Parathyroid adenoma (tissue), 2 donors: ENCODE results near the gene MAN1A1.

Experiments
- H2AFZ ChIP-seq: fragments of 300-600 bp; sonication (generic); one replicate; pipeline ENCODE4 v1.7.0; 2017; ENCODE audit warnings: antibody characterized with exemption, mild to moderate bottlenecking
- H3K27ac ChIP-seq: fragments of 300-600 bp; sonication (generic); one replicate; pipeline ENCODE4 v1.7.0; 2017
- H3K27me3 ChIP-seq: fragments of 300-600 bp; sonication (generic); one replicate; pipeline ENCODE4 v1.7.0; 2017; ENCODE audit warnings: low read length; ENCODE audit not compliant: control insufficient read depth, insufficient read depth
- H3K36me3 ChIP-seq: fragments of 300-600 bp; sonication (generic); one replicate; pipeline ENCODE4 v1.7.0; 2017; ENCODE audit warnings: low read length; ENCODE audit not compliant: control insufficient read depth, insufficient read depth
- H3K4me1 ChIP-seq: fragments of 300-600 bp; sonication (generic); one replicate; pipeline ENCODE4 v1.7.0; 2017; ENCODE audit warnings: control low read depth
- H3K4me2 ChIP-seq: fragments of 300-600 bp; sonication (generic); one replicate; pipeline ENCODE4 v1.7.0; 2017; ENCODE audit warnings: low read length
- H3K4me3 ChIP-seq: fragments of 300-600 bp; sonication (generic); one replicate; pipeline ENCODE4 v1.7.0; 2017; ENCODE audit warnings: low read depth, low read length
- H3K79me2 ChIP-seq: fragments of 300-600 bp; sonication (generic); one replicate; pipeline ENCODE4 v1.7.0; 2017; ENCODE audit warnings: control low read depth
- H3K9ac ChIP-seq: fragments of 300-600 bp; sonication (generic); one replicate; pipeline ENCODE4 v1.7.0; 2017; ENCODE audit warnings: mild to moderate bottlenecking
- H3K9me3 ChIP-seq: fragments of 300-600 bp; sonication (generic); one replicate; pipeline ENCODE4 v1.7.0; 2017; ENCODE audit warnings: low read length; ENCODE audit not compliant: control insufficient read depth
- TF ChIP-seq, protein P1 (sequence below): fragments of 300-600 bp; sonication (generic); IDR thresholded peaks from one replicate; pipeline ENCODE4 v1.7.0; 2017; ENCODE audit warnings: antibody characterized with exemption, mild to moderate bottlenecking
- donor health status: primary hyperparathyroidism.

Gene MAN1A1

DNA sequence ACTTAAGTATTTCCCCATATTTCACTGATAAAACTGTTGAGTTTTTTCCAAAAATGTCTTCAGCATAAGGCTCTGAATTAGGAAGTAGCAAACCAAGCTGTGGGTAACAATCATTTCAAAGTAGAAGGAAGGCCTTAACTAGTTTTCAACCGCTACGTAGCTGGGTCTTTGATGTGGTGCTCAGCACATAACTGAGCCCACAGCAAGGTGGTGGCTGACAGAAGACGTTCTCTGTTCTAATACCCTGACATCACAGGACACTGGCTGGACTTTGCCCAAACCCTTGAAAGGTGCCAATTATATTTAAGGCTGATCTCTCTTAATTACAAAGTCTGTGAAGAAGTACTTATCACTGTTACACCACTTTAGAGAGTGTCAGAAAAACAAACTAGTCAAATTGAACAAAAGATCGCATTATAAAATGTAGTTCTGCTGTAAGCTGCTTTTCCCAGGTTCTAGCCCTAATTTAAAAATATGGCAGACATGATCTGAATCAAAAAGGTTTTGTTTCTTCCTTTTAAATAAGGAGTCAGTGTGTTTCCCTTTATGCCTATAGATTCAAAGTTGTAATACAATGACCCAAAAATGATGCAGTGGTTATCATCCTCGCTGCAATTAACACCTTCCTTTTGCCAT lies 26.7 kb downstream of the MAN1A1 start:
- no peak overlapping the region for H3K4me3 ChIP-seq

DNA sequence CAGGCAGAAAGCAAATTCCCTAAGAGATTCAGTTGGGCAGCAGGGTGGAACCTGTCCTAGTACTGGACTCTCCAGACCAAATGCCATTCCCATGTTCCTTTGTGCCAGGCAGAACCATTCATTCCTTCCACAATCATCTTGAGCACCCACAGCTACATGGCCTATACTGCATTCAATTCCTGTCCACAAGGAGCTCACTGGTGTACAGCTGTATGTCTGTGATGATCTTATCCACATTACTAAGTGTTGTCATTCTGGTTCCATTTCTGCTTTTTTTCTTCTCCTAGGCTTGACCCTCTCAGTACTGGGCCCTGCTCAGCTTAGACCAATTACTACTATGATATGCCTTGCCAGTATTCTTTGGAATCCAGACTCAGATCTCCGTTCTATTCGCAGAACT lies 27.5 kb downstream of the MAN1A1 start:
- no peaks in the 10 kb centered on the region for H3K27me3 ChIP-seq
- TF ChIP-seq, protein P1, sequence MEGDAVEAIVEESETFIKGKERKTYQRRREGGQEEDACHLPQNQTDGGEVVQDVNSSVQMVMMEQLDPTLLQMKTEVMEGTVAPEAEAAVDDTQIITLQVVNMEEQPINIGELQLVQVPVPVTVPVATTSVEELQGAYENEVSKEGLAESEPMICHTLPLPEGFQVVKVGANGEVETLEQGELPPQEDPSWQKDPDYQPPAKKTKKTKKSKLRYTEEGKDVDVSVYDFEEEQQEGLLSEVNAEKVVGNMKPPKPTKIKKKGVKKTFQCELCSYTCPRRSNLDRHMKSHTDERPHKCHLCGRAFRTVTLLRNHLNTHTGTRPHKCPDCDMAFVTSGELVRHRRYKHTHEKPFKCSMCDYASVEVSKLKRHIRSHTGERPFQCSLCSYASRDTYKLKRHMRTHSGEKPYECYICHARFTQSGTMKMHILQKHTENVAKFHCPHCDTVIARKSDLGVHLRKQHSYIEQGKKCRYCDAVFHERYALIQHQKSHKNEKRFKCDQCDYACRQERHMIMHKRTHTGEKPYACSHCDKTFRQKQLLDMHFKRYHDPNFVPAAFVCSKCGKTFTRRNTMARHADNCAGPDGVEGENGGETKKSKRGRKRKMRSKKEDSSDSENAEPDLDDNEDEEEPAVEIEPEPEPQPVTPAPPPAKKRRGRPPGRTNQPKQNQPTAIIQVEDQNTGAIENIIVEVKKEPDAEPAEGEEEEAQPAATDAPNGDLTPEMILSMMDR: no peak

More for the DNA sequence above, 26.7 kb downstream of the MAN1A1 start:
- no peaks in the 10 kb centered on the region for H3K36me3 ChIP-seq
- H3K4me1 ChIP-seq: no peaks in the 10 kb centered on the region
- H3K4me2 ChIP-seq: no peak overlapping the region
- no peak overlapping the region for H2AFZ ChIP-seq
- H3K9ac ChIP-seq: no peak overlapping the region
- no peak overlapping the region for H3K27ac ChIP-seq
- TF ChIP-seq, protein P1: no peak
- H3K9me3 ChIP-seq: no peaks in the 10 kb centered on the region
- H3K27me3 ChIP-seq: no peaks in the 10 kb centered on the region
- H3K79me2 ChIP-seq: no peaks in the 10 kb centered on the region

DNA sequence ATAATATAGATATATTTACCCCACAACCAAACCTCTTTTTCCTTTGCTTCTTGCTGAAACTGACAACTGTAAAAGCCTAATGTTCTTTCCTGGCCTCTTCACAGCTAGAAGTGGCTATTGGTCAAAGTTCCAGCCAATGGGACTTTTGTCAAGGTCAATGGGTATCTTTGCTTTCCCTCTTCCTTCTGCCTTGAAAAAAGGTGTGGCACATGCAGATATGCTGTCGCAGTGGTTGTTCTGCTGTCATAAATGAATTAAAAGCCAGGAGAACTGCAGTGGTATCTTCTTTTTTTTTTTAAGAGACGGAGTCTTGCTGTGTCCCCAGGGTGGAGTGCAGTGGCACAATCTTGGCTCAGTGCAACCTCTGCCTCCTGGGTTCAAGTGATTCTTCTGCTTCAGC lies 29.9 kb downstream of the MAN1A1 start:
- Histone ChIP-seq H3K36me3 (no peaks in the 10 kb centered on the region), H3K4me1 (no peaks in the 10 kb centered on the region), H2AFZ (no peak overlapping the region), H3K27ac (no peak overlapping the region), H3K79me2 (no peaks in the 10 kb centered on the region), H3K4me2 (no peak overlapping the region), H3K4me3 (no peak overlapping the region), H3K27me3 (no peaks in the 10 kb centered on the region), H3K9me3 (no peaks in the 10 kb centered on the region), H3K9ac (no peak overlapping the region)
- TF ChIP-seq, protein P1: no peak

More for the DNA sequence above, 27.5 kb downstream of the MAN1A1 start:
- Histone ChIP-seq H2AFZ (no peak overlapping the region), H3K4me2 (no peak overlapping the region), H3K4me3 (no peak overlapping the region), H3K79me2 (no peaks in the 10 kb centered on the region), H3K9ac (no peak overlapping the region), H3K27ac (no peak overlapping the region), H3K9me3 (no peaks in the 10 kb centered on the region), H3K36me3 (no peaks in the 10 kb centered on the region), H3K4me1 (no peaks in the 10 kb centered on the region)

DNA sequence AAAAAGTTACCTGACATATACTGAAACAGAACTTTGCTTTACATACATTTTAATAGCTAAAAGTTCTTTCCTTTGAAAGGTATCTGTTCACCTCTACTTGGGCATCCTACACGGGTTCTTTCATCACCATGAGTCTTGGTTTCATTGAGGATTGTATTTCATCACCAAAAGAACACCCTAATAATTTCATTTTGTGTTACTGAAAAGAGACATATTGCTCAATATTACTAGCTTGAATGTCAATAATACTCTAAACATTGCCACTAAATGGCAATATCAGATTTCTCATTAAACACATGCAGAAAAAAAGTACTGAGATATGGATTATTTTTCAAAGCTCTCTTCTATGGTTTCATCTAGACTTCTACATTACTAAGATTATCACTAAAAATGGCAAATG lies 30.8 kb downstream of the MAN1A1 start:
- no peaks in the 10 kb centered on the region for H3K27me3 ChIP-seq
- TF ChIP-seq, protein P1: no peak
- no peaks in the 10 kb centered on the region for H3K9me3 ChIP-seq
- H3K4me2 ChIP-seq: no peak overlapping the region
- no peak overlapping the region for H3K27ac ChIP-seq
- no peak overlapping the region for H3K9ac ChIP-seq
- H3K36me3 ChIP-seq: no peaks in the 10 kb centered on the region
- H2AFZ ChIP-seq: no peak overlapping the region
- H3K79me2 ChIP-seq: no peaks in the 10 kb centered on the region
- no peak overlapping the region for H3K4me3 ChIP-seq
- H3K4me1 ChIP-seq: no peaks in the 10 kb centered on the region

DNA sequence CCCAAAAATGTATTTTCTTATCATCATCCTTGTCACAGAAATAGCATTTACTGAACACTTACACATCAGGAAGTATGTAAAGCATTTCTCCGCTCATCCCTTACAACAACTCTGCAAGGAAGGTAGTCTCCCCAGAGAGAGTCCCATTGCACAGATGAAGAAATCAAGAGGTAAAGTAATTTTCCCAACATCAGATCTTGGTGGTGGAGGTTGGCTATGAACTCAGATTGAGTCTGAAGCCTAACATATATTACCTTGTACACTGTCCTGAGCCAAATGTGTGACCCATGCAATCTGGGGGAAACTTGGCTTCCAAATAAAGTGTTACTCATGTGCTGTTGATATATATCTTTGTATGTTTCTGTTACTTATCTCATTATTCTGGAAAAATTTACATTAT lies 31.4 kb downstream of the MAN1A1 start:
- Histone ChIP-seq H3K9ac (no peak overlapping the region), H3K4me3 (no peak overlapping the region), H3K27ac (no peak overlapping the region)

More for the DNA sequence above, 31.4 kb downstream of the MAN1A1 start:
- no peaks in the 10 kb centered on the region for H3K36me3 ChIP-seq
- H3K9me3 ChIP-seq: no peaks in the 10 kb centered on the region
- H3K27me3 ChIP-seq: no peaks in the 10 kb centered on the region
- no peak overlapping the region for H2AFZ ChIP-seq
- TF ChIP-seq, protein P1: no peak
- H3K79me2 ChIP-seq: no peaks in the 10 kb centered on the region
- no peak overlapping the region for H3K4me2 ChIP-seq
- no peaks in the 10 kb centered on the region for H3K4me1 ChIP-seq
